ENCODE results near the gene OR2H2.

OR2H2 gene

GRCh38 chr6:29631209-29631810 is 46.4 kb downstream of the OR2H2 start:
- DNase-seq, result no peak

GRCh38 chr6:29631860-29632731 is 47.2 kb downstream of the OR2H2 start:
- peak; percentile 70 for DNase-seq

- DNase-seq, result peak; percentile 69
Observed at GRCh38 chr6:29632789-29633533, 48.0 kb downstream of the OR2H2 start, which contains the start of gene GABBR1. Gene GABBR1, minus strand, starts transcription at chr6:29633183. Its CDS starts 798 bp downstream, at chr6:29632385.

- no peak for DNase-seq
Observed at GRCh38 chr6:29633534-29633905, 48.6 kb downstream of the OR2H2 start.

- DNase-seq, result no peak
Observed at GRCh38 chr6:29637247-29637646, 52.3 kb downstream of the OR2H2 start.
